Measurements from ENCODE around the gene HDHD5.

HDHD5 gene

GRCh38 chr22:17109976-17110375, 49.1 kb downstream of the HDHD5 start:
- Histone ChIP-seq H3K27ac (ENCODE audit: low read depth, low read length) (no peak overlapping the region), H3K9me3 (ENCODE audit: insufficient read depth, low read depth, low read length) (no peaks in the 10 kb centered on the region), H3K36me3 (ENCODE audit: insufficient read depth, low read length) (peaks cover 4% of the 10 kb centered on the region; the same call in 1 of the 2 replicates), H3K9ac (ENCODE audit: low read depth, low read length) (no peak overlapping the region), H3K27me3 (ENCODE audit: insufficient read depth, low read length) (no peaks in the 10 kb centered on the region), H3K4me3 (ENCODE audit: low read length) (no peak overlapping the region), H3K4me1 (ENCODE audit: insufficient read depth, low read length) (no peaks in the 10 kb centered on the region)
- WGBS: 89% methylated on average over 16 of the region's 16 CpGs

DNA sequence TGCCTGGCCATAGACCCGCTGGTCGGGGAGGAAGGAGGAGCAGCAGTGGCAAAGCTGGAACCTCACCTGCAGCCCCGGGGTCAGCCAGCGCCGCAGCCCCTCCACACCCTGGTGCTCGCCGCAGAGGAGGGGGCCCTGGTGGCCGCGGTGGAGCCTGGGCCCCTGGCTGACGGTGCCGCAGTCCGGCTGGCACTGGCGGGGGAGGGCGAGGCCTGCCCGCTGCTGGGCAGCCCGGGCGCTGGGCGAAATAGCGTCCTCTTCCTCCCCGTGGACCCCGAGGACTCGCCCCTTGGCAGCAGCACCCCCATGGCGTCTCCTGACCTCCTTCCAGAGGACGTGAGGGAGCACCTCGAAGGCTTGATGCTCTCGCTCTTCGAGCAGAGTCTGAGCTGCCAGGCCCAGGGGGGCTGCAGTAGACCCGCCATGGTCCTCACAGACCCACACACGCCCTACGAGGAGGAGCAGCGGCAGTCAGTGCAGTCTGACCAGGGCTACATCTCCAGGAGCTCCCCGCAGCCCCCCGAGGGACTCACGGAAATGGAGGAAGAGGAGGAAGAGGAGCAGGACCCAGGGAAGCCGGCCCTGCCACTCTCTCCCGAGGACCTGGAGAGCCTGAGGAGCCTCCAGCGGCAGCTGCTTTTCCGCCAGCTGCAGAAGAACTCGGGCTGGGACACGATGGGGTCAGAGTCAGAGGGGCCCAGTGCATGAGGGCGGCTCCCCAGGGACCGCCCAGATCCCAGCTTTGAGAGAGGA, 49.8 kb downstream of the HDHD5 start:
- no peak overlapping the region for H3K4me3 ChIP-seq (ENCODE audit: low read length)

DNA sequence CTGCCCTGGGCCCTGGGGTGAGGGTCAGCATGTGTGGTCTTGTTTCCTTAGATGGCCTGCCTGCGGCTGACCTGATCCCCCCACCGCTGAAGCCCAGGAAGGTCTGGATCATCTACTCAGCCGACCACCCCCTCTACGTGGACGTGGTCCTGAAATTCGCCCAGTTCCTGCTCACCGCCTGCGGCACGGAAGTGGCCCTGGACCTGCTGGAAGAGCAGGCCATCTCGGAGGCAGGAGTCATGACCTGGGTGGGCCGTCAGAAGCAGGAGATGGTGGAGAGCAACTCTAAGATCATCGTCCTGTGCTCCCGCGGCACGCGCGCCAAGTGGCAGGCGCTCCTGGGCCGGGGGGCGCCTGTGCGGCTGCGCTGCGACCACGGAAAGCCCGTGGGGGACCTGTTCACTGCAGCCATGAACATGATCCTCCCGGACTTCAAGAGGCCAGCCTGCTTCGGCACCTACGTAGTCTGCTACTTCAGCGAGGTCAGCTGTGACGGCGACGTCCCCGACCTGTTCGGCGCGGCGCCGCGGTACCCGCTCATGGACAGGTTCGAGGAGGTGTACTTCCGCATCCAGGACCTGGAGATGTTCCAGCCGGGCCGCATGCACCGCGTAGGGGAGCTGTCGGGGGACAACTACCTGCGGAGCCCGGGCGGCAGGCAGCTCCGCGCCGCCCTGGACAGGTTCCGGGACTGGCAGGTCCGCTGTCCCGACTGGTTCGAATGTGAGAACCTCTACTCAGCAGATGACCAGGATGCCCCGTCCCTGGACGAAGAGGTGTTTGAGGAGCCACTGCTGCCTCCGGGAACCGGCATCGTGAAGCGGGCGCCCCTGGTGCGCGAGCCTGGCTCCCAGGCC, 50.6 kb downstream of the HDHD5 start:
- WGBS: 96% methylated on average over 66 of the region's 66 CpGs
- H3K4me1 ChIP-seq (ENCODE audit: insufficient read depth, low read length): no peaks in the 10 kb centered on the region
- no peak overlapping the region for H3K4me3 ChIP-seq (ENCODE audit: low read length)
- H3K27ac ChIP-seq (ENCODE audit: low read depth, low read length): no peak overlapping the region
- no peak overlapping the region for H3K9ac ChIP-seq (ENCODE audit: low read depth, low read length)
- no peaks in the 10 kb centered on the region for H3K27me3 ChIP-seq (ENCODE audit: insufficient read depth, low read length)
- no peaks in the 10 kb centered on the region for H3K9me3 ChIP-seq (ENCODE audit: insufficient read depth, low read depth, low read length)
- H3K36me3 ChIP-seq (ENCODE audit: insufficient read depth, low read length): peaks cover 4% of the 10 kb centered on the region; the same call in 1 of the 2 replicates

More for the DNA sequence above, 49.8 kb downstream of the HDHD5 start:
- 94% methylated on average over 42 of the region's 42 CpGs for WGBS
- Histone ChIP-seq H3K9ac (ENCODE audit: low read depth, low read length) (no peak overlapping the region), H3K9me3 (ENCODE audit: insufficient read depth, low read depth, low read length) (no peaks in the 10 kb centered on the region), H3K36me3 (ENCODE audit: insufficient read depth, low read length) (peaks cover 4% of the 10 kb centered on the region; the same call in 1 of the 2 replicates), H3K27me3 (ENCODE audit: insufficient read depth, low read length) (no peaks in the 10 kb centered on the region), H3K4me1 (ENCODE audit: insufficient read depth, low read length) (no peaks in the 10 kb centered on the region), H3K27ac (ENCODE audit: low read depth, low read length) (no peak overlapping the region)

DNA sequence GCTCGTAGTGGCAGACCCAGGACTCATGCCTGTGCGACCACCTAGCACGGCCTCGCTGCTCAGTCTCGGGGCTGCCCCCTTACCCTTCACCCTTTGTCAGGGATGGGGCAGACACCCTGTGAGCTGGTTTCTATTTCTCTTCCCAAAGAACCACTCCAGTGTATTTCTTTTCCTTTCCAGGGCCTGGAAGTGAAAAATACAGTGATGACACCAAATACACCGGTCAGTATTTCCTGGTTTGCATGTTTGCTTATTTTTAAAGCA, 51.6 kb downstream of the HDHD5 start:
- Histone ChIP-seq H3K4me3 (ENCODE audit: low read length) (no peak overlapping the region), H3K36me3 (ENCODE audit: insufficient read depth, low read length) (peaks cover 4% of the 10 kb centered on the region; the same call in 1 of the 2 replicates), H3K9ac (ENCODE audit: low read depth, low read length) (no peak overlapping the region), H3K27ac (ENCODE audit: low read depth, low read length) (no peak overlapping the region), H3K9me3 (ENCODE audit: insufficient read depth, low read depth, low read length) (no peaks in the 10 kb centered on the region), H3K27me3 (ENCODE audit: insufficient read depth, low read length) (no peaks in the 10 kb centered on the region), H3K4me1 (ENCODE audit: insufficient read depth, low read length) (no peaks in the 10 kb centered on the region)
- WGBS: 96% methylated on average over 6 of the region's 6 CpGs

GRCh38 chr22:17106785-17107546, 52.1 kb downstream of the HDHD5 start:
- no peaks in the 10 kb centered on the region for H3K4me1 ChIP-seq (ENCODE audit: insufficient read depth, low read length)
- H3K9me3 ChIP-seq (ENCODE audit: insufficient read depth, low read depth, low read length): no peaks in the 10 kb centered on the region
- H3K36me3 ChIP-seq (ENCODE audit: insufficient read depth, low read length): peaks cover 4% of the 10 kb centered on the region; the same call in 1 of the 2 replicates
- WGBS: 92% methylated on average over 14 of the region's 15 CpGs
- no peak overlapping the region for H3K9ac ChIP-seq (ENCODE audit: low read depth, low read length)
- H3K27ac ChIP-seq (ENCODE audit: low read depth, low read length): no peak overlapping the region
- no peak overlapping the region for H3K4me3 ChIP-seq (ENCODE audit: low read length)
- no peaks in the 10 kb centered on the region for H3K27me3 ChIP-seq (ENCODE audit: insufficient read depth, low read length)

DNA sequence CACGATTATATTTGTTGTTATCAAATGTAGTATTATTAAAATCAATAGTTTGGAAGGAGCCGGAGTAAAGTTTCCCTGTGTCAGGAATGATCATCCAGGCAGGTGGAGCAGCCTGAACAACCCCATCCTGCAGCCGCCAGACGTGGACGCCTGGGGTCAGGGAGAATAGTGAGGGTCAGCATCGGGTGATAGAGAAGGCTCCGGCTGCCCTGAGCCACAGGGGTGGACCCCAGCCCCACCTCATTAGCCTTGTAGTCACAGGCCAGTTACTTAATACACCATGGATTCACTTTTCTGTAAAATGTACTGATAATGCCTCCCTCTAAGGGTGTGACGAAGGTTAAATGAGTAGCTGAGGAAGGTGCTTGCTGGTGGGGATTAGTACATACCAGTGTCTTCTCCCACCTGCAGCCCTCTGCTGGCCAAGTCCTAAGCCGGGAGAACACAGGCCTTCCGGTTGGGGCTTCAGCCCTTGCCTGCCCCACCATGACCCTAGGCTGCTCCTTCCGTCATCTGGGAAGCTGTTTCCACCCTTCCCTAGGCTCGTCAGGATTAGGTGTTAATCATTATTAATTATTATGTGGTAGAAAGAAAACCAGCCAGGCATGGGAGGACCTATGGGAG, 52.8 kb downstream of the HDHD5 start:
- Histone ChIP-seq H3K36me3 (ENCODE audit: insufficient read depth, low read length) (peaks cover 4% of the 10 kb centered on the region), H3K9ac (ENCODE audit: low read depth, low read length) (no peak overlapping the region), H3K27ac (ENCODE audit: low read depth, low read length) (no peak overlapping the region), H3K9me3 (ENCODE audit: insufficient read depth, low read depth, low read length) (no peaks in the 10 kb centered on the region), H3K4me3 (ENCODE audit: low read length) (no peak overlapping the region), H3K4me1 (ENCODE audit: insufficient read depth, low read length) (no peaks in the 10 kb centered on the region), H3K27me3 (ENCODE audit: insufficient read depth, low read length) (no peaks in the 10 kb centered on the region)
- 90% methylated on average over 11 of the region's 12 CpGs for WGBS

DNA sequence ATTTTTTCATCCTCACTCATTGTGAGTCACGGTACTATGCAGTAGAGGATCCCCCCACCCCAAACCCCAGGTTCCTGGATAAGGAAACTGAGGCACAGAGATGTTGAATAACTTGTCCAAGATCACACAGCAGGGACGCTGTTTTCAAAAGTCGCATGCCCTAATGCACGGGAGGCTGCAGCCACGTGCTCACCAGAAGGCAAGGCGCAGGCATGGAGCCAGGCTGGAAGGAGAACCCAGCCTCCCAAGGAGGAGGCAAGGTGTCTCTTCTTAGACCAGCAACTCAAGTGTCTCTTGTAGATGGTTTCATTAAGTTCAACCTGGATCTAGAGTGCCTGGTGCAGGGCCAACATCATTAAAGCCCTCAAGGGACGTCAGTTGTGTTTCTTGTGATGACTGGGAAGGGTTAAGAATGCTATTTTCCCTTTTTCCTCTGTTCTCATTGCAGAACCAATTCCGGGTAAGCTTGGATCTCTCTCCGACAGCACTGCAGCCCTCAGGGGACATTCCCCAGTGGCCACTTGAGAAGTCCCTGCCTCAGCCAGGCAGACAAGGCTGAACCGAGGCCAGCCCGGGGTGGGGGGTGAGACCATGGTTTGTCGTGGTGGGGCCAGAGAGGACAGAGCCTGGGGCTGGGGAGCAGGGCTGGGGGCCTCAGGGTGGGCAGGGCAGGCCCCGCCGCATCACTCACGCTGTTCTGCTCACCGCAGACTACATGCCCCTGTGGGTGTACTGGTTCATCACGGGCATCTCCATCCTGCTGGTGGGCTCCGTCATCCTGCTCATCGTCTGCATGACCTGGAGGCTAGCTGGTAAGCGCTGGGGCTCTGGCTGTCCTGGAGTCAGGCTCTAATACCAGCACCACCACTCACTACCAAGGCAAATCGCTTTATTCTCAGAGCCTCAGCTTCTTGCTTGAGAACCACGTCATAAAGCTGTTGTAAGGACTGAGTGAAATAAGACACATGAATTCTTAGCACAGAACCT, 53.6 kb downstream of the HDHD5 start:
- no peaks in the 10 kb centered on the region for H3K9me3 ChIP-seq (ENCODE audit: insufficient read depth, low read depth, low read length)
- H3K27ac ChIP-seq (ENCODE audit: low read depth, low read length): no peak overlapping the region
- H3K4me3 ChIP-seq (ENCODE audit: low read length): no peak overlapping the region
- H3K9ac ChIP-seq (ENCODE audit: low read depth, low read length): no peak overlapping the region
- WGBS: 92% methylated on average over 22 of the region's 22 CpGs
- peaks cover 4% of the 10 kb centered on the region for H3K36me3 ChIP-seq (ENCODE audit: insufficient read depth, low read length)
- no peaks in the 10 kb centered on the region for H3K4me1 ChIP-seq (ENCODE audit: insufficient read depth, low read length)
- no peaks in the 10 kb centered on the region for H3K27me3 ChIP-seq (ENCODE audit: insufficient read depth, low read length)

DNA sequence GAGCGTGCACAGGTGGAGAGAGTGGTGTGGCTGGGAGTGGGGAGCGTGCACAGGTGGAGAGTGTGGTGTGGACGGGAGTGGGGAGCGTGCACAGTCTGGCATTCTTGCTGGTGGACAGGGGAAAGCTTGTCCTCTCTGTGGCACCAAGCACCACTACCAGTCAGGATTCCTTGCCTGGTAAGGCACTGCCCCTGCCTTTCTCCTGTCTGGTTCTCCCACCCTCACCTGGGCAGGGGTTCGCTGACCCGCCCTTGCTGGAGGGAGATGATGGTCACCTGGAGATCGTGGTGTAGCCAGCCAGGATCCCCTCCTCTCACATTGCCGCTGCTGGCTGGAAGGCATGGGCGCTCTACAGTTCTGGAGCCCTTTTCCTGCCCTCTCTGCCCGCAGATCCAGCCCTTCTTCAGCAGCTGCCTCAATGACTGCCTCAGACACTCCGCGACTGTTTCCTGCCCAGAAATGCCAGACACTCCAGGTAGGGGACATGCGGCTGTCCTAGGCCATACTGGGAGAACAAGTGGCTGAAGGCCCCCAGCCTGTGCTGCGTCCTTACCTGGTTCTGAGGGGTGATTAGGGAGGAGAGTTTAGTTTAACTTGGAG, 54.6 kb downstream of the HDHD5 start:
- H3K9ac ChIP-seq (ENCODE audit: low read depth, low read length): no peak overlapping the region
- no peaks in the 10 kb centered on the region for H3K4me1 ChIP-seq (ENCODE audit: insufficient read depth, low read length)
- no peaks in the 10 kb centered on the region for H3K27me3 ChIP-seq (ENCODE audit: insufficient read depth, low read length)
- H3K36me3 ChIP-seq (ENCODE audit: insufficient read depth, low read length): peaks cover 4% of the 10 kb centered on the region
- H3K27ac ChIP-seq (ENCODE audit: low read depth, low read length): no peak overlapping the region
- no peaks in the 10 kb centered on the region for H3K9me3 ChIP-seq (ENCODE audit: insufficient read depth, low read depth, low read length)
- no peak overlapping the region for H3K4me3 ChIP-seq (ENCODE audit: low read length)
- 92% methylated on average over 13 of the region's 14 CpGs for WGBS

DNA sequence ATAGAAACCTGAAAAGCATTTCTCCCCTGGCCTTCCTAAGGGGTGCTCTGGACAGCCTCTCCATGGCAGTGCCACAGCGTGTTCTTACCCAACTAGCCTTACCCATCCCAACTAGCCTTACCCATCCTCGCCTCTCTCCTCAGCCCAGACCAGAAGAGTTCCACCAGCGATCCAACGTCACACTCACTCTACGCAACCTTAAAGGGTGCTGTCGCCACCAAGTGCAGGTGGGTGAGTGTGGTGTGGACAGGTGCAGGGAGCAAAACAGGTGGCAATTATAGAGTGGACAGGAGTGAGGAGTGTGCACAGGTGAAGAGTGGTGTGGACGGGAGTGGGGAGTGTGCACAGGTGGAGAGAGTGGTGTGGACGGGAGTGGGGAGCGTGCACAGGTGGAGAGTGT, 55.7 kb downstream of the HDHD5 start:
- Histone ChIP-seq H3K9ac (ENCODE audit: low read depth, low read length) (no peak overlapping the region), H3K36me3 (ENCODE audit: insufficient read depth, low read length) (peaks cover 2% of the 10 kb centered on the region), H3K9me3 (ENCODE audit: insufficient read depth, low read depth, low read length) (no peaks in the 10 kb centered on the region), H3K4me3 (ENCODE audit: low read length) (no peak overlapping the region), H3K4me1 (ENCODE audit: insufficient read depth, low read length) (no peaks in the 10 kb centered on the region), H3K27me3 (ENCODE audit: insufficient read depth, low read length) (no peaks in the 10 kb centered on the region), H3K27ac (ENCODE audit: low read depth, low read length) (no peak overlapping the region)
- WGBS: 94% methylated on average over 9 of the region's 9 CpGs

GRCh38 chr22:17102297-17102667, 56.8 kb downstream of the HDHD5 start:
- 94% methylated on average over 6 of the region's 7 CpGs for WGBS
- Histone ChIP-seq H3K27ac (ENCODE audit: low read depth, low read length) (no peak overlapping the region), H3K9me3 (ENCODE audit: insufficient read depth, low read depth, low read length) (no peaks in the 10 kb centered on the region), H3K36me3 (ENCODE audit: insufficient read depth, low read length) (no peaks in the 10 kb centered on the region; the same call in 1 of the 2 replicates), H3K9ac (ENCODE audit: low read depth, low read length) (no peak overlapping the region), H3K27me3 (ENCODE audit: insufficient read depth, low read length) (no peaks in the 10 kb centered on the region), H3K4me1 (ENCODE audit: insufficient read depth, low read length) (no peaks in the 10 kb centered on the region), H3K4me3 (ENCODE audit: low read length) (no peak overlapping the region)
